ENCODE results near the gene RARRES2. TPM values are rescaled to one million over a fixed set of nuclear protein-coding genes. Genes with fewer than 3 reads are reported as not detected.

RARRES2 gene
- total and polyA plus RNA-seq, 2 of the 13 experiments (the other 11 are each of a cell fraction or from before 2014, with no cell fraction given), result 134 to 172 TPM

DNA sequence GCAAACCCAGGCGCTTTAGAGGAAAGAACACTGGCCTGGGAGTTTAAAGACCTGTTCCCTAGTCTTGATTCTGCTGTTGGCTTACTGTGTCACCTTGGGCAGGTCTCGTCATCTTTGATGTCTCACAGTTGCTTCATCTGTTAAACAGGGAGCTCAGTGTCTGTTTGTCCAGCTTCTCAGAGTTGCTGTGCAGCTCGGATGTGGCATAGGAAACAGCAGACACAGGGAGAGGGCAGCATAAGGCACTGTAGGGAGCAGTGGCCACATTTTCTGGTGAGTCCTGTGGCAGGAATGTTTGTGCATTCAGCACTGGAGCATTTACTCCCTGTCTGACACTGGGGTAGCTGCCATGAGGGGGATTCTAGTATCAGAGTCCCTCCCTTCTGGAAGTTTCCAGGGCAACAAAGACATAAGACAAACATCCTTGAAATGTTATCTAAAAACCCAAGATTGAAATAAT, 29.2 kb upstream of the RARRES2 start (continued):
- TF ChIP-seq, protein P1, sequence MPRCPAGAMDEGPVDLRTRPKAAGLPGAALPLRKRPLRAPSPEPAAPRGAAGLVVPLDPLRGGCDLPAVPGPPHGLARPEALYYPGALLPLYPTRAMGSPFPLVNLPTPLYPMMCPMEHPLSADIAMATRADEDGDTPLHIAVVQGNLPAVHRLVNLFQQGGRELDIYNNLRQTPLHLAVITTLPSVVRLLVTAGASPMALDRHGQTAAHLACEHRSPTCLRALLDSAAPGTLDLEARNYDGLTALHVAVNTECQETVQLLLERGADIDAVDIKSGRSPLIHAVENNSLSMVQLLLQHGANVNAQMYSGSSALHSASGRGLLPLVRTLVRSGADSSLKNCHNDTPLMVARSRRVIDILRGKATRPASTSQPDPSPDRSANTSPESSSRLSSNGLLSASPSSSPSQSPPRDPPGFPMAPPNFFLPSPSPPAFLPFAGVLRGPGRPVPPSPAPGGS (CRISPR knock-in tag; IDR thresholded peaks at IDR 0.05), result no peak
- no peak for TF ChIP-seq ZFP1 (CRISPR knock-in tag; IDR thresholded peaks at IDR 0.05)
- peak; percentile 79; the same call in 1 of the 2 replicates for TF ChIP-seq ZNF12 (CRISPR knock-in tag; IDR thresholded peaks at IDR 0.05)
- TF ChIP-seq ZNF317 (CRISPR knock-in tag; IDR thresholded peaks at IDR 0.05), result no peak
- TF ChIP-seq, protein P2, sequence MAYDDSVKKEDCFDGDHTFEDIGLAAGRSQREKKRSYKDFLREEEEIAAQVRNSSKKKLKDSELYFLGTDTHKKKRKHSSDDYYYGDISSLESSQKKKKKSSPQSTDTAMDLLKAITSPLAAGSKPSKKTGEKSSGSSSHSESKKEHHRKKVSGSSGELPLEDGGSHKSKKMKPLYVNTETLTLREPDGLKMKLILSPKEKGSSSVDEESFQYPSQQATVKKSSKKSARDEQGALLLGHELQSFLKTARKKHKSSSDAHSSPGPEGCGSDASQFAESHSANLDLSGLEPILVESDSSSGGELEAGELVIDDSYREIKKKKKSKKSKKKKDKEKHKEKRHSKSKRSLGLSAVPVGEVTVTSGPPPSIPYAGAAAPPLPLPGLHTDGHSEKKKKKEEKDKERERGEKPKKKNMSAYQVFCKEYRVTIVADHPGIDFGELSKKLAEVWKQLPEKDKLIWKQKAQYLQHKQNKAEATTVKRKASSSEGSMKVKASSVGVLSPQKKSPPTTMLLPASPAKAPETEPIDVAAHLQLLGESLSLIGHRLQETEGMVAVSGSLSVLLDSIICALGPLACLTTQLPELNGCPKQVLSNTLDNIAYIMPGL (CRISPR knock-in tag; IDR thresholded peaks at IDR 0.05; ENCODE audit: borderline replicate concordance in 1 of 2, low read depth in 1 of 2), result no peak
- TF ChIP-seq ZNF331 (CRISPR knock-in tag; IDR thresholded peaks at IDR 0.05), result no peak
- TF ChIP-seq ZKSCAN5 (CRISPR knock-in tag; IDR thresholded peaks at IDR 0.05), result no peak
- no peak for TF ChIP-seq ZBTB3 (CRISPR knock-in tag; IDR thresholded peaks at IDR 0.05; ENCODE audit: borderline replicate concordance, low read depth)
- TF ChIP-seq HMG20A (CRISPR knock-in tag; IDR thresholded peaks at IDR 0.05; ENCODE audit: borderline replicate concordance), result no peak; the same call in 1 of the 2 replicates
- TF ChIP-seq ZNF615 (CRISPR knock-in tag; IDR thresholded peaks at IDR 0.05; ENCODE audit: borderline replicate concordance), result no peak
- no peak for TF ChIP-seq SUZ12 (IDR thresholded peaks at IDR 0.05; ENCODE audit: low read depth, low read length)
- TF ChIP-seq ISL2 (CRISPR knock-in tag; IDR thresholded peaks at IDR 0.05), result no peak
- TF ChIP-seq RARA (CRISPR knock-in tag; IDR thresholded peaks at IDR 0.05), result 0 out of 2 replicates have a peak, but pooled peaks have one; percentile 18
- no peak for TF ChIP-seq ZNF557 (CRISPR knock-in tag; IDR thresholded peaks at IDR 0.05)
- TF ChIP-seq ZNF747 (CRISPR knock-in tag; IDR thresholded peaks at IDR 0.05; ENCODE audit: borderline replicate concordance), result no peak
- TF ChIP-seq, protein P3, sequence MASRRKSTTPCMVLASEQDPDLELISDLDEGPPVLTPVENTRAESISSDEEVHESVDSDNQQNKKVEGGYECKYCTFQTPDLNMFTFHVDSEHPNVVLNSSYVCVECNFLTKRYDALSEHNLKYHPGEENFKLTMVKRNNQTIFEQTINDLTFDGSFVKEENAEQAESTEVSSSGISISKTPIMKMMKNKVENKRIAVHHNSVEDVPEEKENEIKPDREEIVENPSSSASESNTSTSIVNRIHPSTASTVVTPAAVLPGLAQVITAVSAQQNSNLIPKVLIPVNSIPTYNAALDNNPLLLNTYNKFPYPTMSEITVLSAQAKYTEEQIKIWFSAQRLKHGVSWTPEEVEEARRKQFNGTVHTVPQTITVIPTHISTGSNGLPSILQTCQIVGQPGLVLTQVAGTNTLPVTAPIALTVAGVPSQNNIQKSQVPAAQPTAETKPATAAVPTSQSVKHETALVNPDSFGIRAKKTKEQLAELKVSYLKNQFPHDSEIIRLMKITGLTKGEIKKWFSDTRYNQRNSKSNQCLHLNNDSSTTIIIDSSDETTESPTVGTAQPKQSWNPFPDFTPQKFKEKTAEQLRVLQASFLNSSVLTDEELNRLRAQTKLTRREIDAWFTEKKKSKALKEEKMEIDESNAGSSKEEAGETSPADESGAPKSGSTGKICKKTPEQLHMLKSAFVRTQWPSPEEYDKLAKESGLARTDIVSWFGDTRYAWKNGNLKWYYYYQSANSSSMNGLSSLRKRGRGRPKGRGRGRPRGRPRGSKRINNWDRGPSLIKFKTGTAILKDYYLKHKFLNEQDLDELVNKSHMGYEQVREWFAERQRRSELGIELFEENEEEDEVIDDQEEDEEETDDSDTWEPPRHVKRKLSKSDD (CRISPR knock-in tag; IDR thresholded peaks at IDR 0.05; ENCODE audit: low read depth), result no peak
- no peak for TF ChIP-seq CBFB (CRISPR knock-in tag; IDR thresholded peaks at IDR 0.05)
- TF ChIP-seq YY1 (IDR thresholded peaks at IDR 0.05; ENCODE audit: insufficient read depth, insufficient replicate concordance, low read depth, low read length), result no peak
- TF ChIP-seq STAG1 (CRISPR knock-in tag; IDR thresholded peaks at IDR 0.05), result no peak
- TF ChIP-seq FOXK2 (IDR thresholded peaks at IDR 0.05), result no peak
- TF ChIP-seq KLF6 (CRISPR knock-in tag; IDR thresholded peaks at IDR 0.05), result no peak
- TF ChIP-seq KDM3A (CRISPR knock-in tag; IDR thresholded peaks at IDR 0.05; ENCODE audit: low read depth), result no peak
- no peak for TF ChIP-seq ATF1 (CRISPR knock-in tag; IDR thresholded peaks at IDR 0.05)
- TF ChIP-seq RBM22 (optimal IDR thresholded peaks at IDR 0.05; ENCODE audit: low read length), result no peak
- TF ChIP-seq, protein P4, sequence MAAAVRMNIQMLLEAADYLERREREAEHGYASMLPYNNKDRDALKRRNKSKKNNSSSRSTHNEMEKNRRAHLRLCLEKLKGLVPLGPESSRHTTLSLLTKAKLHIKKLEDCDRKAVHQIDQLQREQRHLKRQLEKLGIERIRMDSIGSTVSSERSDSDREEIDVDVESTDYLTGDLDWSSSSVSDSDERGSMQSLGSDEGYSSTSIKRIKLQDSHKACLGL (CRISPR knock-in tag; IDR thresholded peaks at IDR 0.05), result no peak
- TF ChIP-seq TEAD3 (CRISPR knock-in tag; optimal IDR thresholded peaks at IDR 0.05; ENCODE audit: borderline replicate concordance), result peak; percentile 13
- no peak for TF ChIP-seq HDAC6 (IDR thresholded peaks at IDR 0.05; ENCODE audit: low read depth, low read length)
- no peak for TF ChIP-seq SRY (CRISPR knock-in tag; IDR thresholded peaks at IDR 0.05)

Measured in HepG2 (cell line).